Suprapubic skin (tissue), 4 donors: ENCODE results near the gene AKR7A2. TPM values are rescaled to one million over a fixed set of nuclear protein-coding genes. Genes with fewer than 3 reads are reported as not detected.

Source experiments
- DNase-seq, 2 donors: peaks; one replicate each; pipeline ENCODE4 v3.0.0-alpha.2; 2019; ENCODE audit warnings: low spot score in 2 of 2
- H3K27ac ChIP-seq: fragments of 200-600 bp; sonication (generic); one replicate; pipeline ENCODE4 v1.5.1; 2019
- H3K27me3 ChIP-seq: fragments of 200-600 bp; sonication (generic); one replicate; pipeline ENCODE4 v1.5.1; 2019
- H3K36me3 ChIP-seq: fragments of 200-600 bp; sonication (generic); one replicate; pipeline ENCODE4 v1.5.1; 2019
- H3K4me1 ChIP-seq: fragments of 200-600 bp; sonication (generic); one replicate; pipeline ENCODE4 v1.5.1; 2019
- H3K4me3 ChIP-seq: fragments of 200-600 bp; sonication (generic); one replicate; pipeline ENCODE4 v1.5.1; 2019; ENCODE audit warnings: mild to moderate bottlenecking
- H3K9me3 ChIP-seq: fragments of 200-600 bp; sonication (generic); one replicate; pipeline ENCODE4 v1.5.1; 2019
- EP300 ChIP-seq: sonication (generic); formaldehyde crosslinking; IDR thresholded peaks from one replicate; pipeline ENCODE4 v1.6.1; 2017; ENCODE audit warnings: antibody characterized with exemption
- POLR2A ChIP-seq, 2 donors: fragments of 450-650 bp; IDR thresholded peaks; one replicate each; pipeline ENCODE4 v1.6.1; 2017; ENCODE audit warnings: antibody characterized with exemption in 2 of 2, mild to moderate bottlenecking in 2 of 2, moderate library complexity in 2 of 2
- POLR2AphosphoS5 ChIP-seq, 3 donors: sonication (generic); formaldehyde crosslinking; IDR thresholded peaks; one replicate each; pipeline ENCODE4 v1.6.1; 2017; ENCODE audit warnings: antibody characterized with exemption in 3 of 3
- WGBS: methylation state at CpG from one replicate; pipeline ENCODE4 v1.1.5; 2018; 5-methylcytosine and 5-hydroxymethylcytosine counted together
- total RNA-seq, 4 donors: library from RNA; depleted of rRNA; stranded (reverse); fragments of >200 nt; gene quantifications; one replicate each; pipeline ENCODE4 v1.1.0, GENCODE V29; 2016
- TF ChIP-seq, protein P1 (sequence below), 2 donors: fragments of 200-600 bp in 1 of 2; fragments of 450-650 bp in 1 of 2; sonication (generic) in 1 of 2; IDR thresholded peaks; one replicate each; pipeline ENCODE4 v1.5.1; 2016 to 2019; ENCODE audit warnings: antibody characterized with exemption in 2 of 2, mild to moderate bottlenecking in 1 of 2, moderate library complexity in 1 of 2

The AKR7A2 gene
- total RNA-seq, 4 donors from 2014 or later = 64.8 to 95.6 (median 69.4) TPM

DNA sequence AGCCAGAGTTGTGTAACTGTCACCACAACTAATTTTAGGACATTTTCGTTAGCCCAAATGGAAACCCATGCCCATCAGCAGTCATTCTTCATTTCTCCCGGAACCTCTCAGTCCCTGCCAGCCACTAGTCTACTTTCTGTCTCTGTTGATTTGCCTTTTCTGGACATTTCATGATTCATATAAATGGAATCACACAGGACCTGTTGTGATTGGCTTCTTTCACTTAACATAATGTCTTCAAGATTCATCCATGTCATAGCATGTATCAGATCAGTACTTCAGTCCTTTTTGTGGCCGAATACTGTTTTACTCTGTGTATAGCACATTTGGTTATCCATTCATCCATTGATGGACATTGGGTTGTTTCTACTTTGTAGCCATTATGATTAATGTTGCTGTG lies 7.3 kb upstream of the AKR7A2 start:
- Histone ChIP-seq H3K36me3 (peaks cover 39% of the 10 kb centered on the region), H3K9me3 (no peaks in the 10 kb centered on the region), H3K27me3 (no peaks in the 10 kb centered on the region), H3K4me3 (no peak overlapping the region), H3K4me1 (peaks cover 14% of the 10 kb centered on the region), H3K27ac (no peak overlapping the region)
- TF ChIP-seq EP300 (no peak), POLR2AphosphoS5 (IDR thresholded peaks at IDR 0.05) (no peak), POLR2A (IDR thresholded peaks at IDR 0.05) (no peak)
- TF ChIP-seq, protein P1, sequence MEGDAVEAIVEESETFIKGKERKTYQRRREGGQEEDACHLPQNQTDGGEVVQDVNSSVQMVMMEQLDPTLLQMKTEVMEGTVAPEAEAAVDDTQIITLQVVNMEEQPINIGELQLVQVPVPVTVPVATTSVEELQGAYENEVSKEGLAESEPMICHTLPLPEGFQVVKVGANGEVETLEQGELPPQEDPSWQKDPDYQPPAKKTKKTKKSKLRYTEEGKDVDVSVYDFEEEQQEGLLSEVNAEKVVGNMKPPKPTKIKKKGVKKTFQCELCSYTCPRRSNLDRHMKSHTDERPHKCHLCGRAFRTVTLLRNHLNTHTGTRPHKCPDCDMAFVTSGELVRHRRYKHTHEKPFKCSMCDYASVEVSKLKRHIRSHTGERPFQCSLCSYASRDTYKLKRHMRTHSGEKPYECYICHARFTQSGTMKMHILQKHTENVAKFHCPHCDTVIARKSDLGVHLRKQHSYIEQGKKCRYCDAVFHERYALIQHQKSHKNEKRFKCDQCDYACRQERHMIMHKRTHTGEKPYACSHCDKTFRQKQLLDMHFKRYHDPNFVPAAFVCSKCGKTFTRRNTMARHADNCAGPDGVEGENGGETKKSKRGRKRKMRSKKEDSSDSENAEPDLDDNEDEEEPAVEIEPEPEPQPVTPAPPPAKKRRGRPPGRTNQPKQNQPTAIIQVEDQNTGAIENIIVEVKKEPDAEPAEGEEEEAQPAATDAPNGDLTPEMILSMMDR (IDR thresholded peaks at IDR 0.05) = no peak
- DNase-seq = no peak
- 90% methylated on average over 3 of the region's 3 CpGs for WGBS

DNA sequence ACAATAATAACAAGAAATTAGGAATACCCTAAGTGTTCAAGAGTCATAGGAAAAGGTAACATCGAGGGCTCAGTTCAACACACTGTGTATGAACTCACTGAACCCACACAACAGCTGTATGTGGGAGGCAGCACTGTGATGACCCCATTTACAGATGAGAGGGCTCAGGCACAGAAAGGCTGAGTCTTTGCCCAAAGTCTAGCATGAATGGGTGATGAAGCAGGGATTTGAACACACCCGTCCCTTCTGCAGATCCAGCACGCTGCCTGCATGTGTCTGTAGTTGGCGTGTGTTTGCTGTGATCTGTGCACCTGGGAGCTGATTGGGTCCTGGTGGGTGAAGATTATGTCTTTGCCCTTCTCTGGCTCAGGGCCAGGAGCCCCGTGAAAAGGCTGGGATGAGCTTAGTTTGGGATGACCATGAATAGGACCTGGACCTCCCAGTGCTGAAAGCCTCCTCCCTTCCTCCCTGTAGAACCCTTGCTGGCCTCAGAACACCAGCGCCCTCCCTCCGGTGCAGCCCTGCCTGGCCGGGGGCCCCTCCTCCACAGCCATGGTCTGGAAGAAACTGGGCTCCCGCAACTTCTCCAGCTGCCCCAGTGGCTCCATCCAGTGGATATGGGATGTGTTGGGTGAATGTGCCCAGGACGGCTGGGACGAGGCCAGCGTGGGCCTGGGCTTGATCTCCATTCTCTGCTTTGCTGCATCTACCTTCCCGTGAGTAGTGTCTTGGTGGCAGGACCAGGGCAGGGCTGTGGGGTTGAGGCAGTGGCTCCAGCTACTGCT lies 5.4 kb upstream of the AKR7A2 start:
- TF ChIP-seq EP300 = no peak
- TF ChIP-seq POLR2A (IDR thresholded peaks at IDR 0.05) = no peak
- TF ChIP-seq, protein P1 (IDR thresholded peaks at IDR 0.05) = no peak
- TF ChIP-seq POLR2AphosphoS5 (IDR thresholded peaks at IDR 0.05) = no peak
- Histone ChIP-seq H3K27me3 (no peaks in the 10 kb centered on the region), H3K27ac (no peak overlapping the region), H3K9me3 (no peaks in the 10 kb centered on the region), H3K4me1 (peaks cover 32% of the 10 kb centered on the region), H3K4me3 (no peak overlapping the region), H3K36me3 (peaks cover 23% of the 10 kb centered on the region)
- 83% methylated on average over 10 of the region's 13 CpGs for WGBS
- DNase-seq = no peak

DNA sequence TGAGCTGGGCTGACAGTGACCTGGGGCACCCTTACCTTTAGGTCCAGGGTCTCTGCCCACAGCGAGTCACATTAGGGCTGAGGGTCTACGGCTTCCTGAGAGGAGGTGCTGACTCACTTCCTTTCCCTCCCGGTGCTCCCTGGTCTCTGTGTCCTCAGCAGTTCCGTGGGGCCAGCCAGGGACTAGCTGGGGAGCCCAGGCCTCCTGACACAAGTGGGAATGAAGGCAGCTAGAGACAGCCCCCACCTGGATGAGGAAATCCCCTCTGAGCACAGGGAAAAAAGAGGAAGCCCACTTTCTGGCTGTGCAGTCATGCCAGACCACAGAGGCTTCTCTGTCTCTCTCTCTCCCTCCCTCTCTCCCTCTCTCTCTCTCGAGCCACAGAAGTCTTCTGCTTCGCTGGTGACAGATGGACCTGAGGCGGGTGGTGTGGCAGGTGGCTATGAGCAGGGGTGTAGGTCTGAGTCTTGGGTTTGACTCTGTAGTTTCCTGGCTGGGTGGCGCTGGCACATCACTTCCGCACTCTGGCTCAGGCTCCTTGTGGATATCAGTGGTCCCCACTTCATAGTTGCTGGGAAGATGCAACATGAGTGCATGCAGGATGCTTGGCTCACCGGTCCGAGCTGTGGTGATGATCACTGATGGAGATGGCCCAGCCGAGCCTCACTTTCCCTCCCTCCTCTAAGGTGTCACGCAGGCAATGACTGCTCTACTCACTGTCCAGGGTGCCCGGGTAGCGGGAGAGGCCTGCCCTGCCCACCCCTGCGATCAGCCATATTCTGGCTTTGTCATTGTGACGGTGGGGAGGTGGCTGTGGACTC lies 3.6 kb upstream of the AKR7A2 start:
- TF ChIP-seq, protein P1 (IDR thresholded peaks at IDR 0.05) = no peak
- no peak for TF ChIP-seq EP300
- TF ChIP-seq POLR2AphosphoS5 (IDR thresholded peaks at IDR 0.05) = no peak
- TF ChIP-seq POLR2A (IDR thresholded peaks at IDR 0.05) = no peak
- Histone ChIP-seq H3K4me1 (peaks cover 42% of the 10 kb centered on the region), H3K36me3 (peaks cover 17% of the 10 kb centered on the region), H3K27ac (no peak overlapping the region), H3K27me3 (no peaks in the 10 kb centered on the region), H3K9me3 (no peaks in the 10 kb centered on the region), H3K4me3 (no peak overlapping the region)
- 89% methylated on average over 14 of the region's 17 CpGs for WGBS
- DNase-seq = no peak

DNA sequence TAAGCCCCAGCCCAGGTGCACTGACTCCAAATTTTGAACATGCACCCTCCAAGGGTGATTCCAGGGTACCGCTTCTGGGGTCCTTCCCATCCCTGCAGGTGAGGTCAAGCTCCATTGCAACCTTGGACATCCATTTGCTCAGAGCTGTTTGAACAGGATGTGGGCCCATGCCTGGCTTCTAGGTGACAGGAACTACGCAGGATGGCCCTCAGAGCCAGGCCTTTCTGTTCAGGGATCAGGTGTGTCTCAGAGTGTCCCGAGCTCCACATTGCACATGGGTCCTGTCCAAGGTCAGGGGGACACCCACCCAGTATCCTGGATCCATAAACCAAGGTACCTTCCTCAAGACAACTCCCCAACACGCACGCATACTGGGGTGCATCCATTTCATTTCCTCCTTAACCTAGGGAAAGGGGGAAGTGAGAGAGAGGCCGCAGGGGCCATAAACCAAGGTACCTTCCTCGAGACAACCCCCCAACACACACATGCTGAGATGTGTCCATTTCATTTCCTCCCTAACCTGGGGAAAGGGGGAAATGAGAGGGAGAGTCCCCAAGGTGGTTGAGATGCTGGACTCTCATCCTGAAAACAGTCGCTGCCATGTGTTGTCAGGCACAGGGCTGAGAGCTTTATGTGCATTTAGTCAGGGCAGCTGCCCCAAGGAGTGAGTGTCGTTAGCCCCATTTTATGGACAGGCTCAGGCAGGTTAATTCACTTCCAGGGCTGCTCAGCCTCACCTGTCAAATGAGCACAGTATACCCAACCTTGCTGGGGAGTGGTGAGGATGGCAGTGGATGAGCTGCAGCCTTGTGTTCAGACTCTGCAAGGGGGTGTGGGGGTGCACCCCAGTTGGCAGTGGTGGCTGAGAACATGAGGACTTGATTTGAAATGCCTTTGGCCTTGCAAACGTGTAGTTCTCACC lies 2.3 kb upstream of the AKR7A2 start:
- DNase-seq = no peak
- no peaks in the 10 kb centered on the region for H3K27me3 ChIP-seq
- H3K27ac ChIP-seq = no peak overlapping the region
- no peaks in the 10 kb centered on the region for H3K9me3 ChIP-seq
- TF ChIP-seq EP300 (no peak), POLR2A (IDR thresholded peaks at IDR 0.05) (no peak), POLR2AphosphoS5 (IDR thresholded peaks at IDR 0.05) (no peak)
- TF ChIP-seq, protein P1 (IDR thresholded peaks at IDR 0.05) = no peak
- peaks cover 53% of the 10 kb centered on the region for H3K4me1 ChIP-seq
- peaks cover 15% of the 10 kb centered on the region for H3K36me3 ChIP-seq
- no peak overlapping the region for H3K4me3 ChIP-seq
- 73% methylated on average over 3 of the region's 10 CpGs for WGBS
